ENCODE data around the gene SLCO2A1. TPM values are rescaled to one million over a fixed set of nuclear protein-coding genes. Genes with fewer than 3 reads are reported as not detected.

The SLCO2A1 gene
- total and polyA plus RNA-seq, 2 experiments from 2014 or later: 0.31 to 1.0 TPM

GRCh38 chr3:133948131-133948810 lies 81.5 kb downstream of the SLCO2A1 start:
- no peaks in the 10 kb centered on the region for H4K20me1 ChIP-seq (replicated peaks; ENCODE audit: insufficient read depth)
- H3K27me3 Mint-ChIP-seq (ENCODE audit: insufficient read depth, low read depth, poor library complexity): peaks cover 3% of the 10 kb centered on the region
- peaks cover 9% of the 10 kb centered on the region for H3K4me1 Mint-ChIP-seq

GRCh38 chr3:133945381-133946095 lies 84.2 kb downstream of the SLCO2A1 start:
- H3K9me3 Mint-ChIP-seq: no peaks in the 10 kb centered on the region; the same call in 2 of the 3 replicates
- Histone ChIP-seq H3K27ac (ENCODE audit: low read depth) (no peak overlapping the region), H3F3A (replicated peaks; ENCODE audit: low read depth) (no peaks in the 10 kb centered on the region), H3K27me3 (ENCODE audit: insufficient read depth) (no peaks in the 10 kb centered on the region), H3K4me1 (ENCODE audit: insufficient read depth) (no peaks in the 10 kb centered on the region), H4K20me1 (replicated peaks; ENCODE audit: insufficient read depth) (no peaks in the 10 kb centered on the region), H2AFZ (no peak overlapping the region), H3K9me2 (ENCODE audit: insufficient read depth) (peaks cover 4% of the 10 kb centered on the region; the same call in 1 of the 2 replicates), H3K36me3 (ENCODE audit: insufficient read depth) (no peaks in the 10 kb centered on the region), H3K4me3 (no peak overlapping the region), H3K79me2 (replicated peaks; ENCODE audit: insufficient read depth) (no peaks in the 10 kb centered on the region), H3K4me2 (no peak overlapping the region)
- no peak overlapping the region for H3K4me3 Mint-ChIP-seq
- peaks cover 2% of the 10 kb centered on the region for H3K27me3 Mint-ChIP-seq (ENCODE audit: insufficient read depth, low read depth, poor library complexity)
- ATAC-seq (no peak), DNase-seq (ENCODE audit: low spot score) (no peak)
- peaks cover 17% of the 10 kb centered on the region for H3K4me1 Mint-ChIP-seq
- no peak overlapping the region for H3K27ac Mint-ChIP-seq
- H3K36me3 Mint-ChIP-seq (ENCODE audit: low read depth): no peaks in the 10 kb centered on the region; the same call in 2 of the 3 replicates
- no peak for TF ChIP-seq REST (IDR thresholded peaks at IDR 0.05; ENCODE audit: unreplicated experiment)
- no peak for TF ChIP-seq ZNF331 (CRISPR knock-in tag; IDR thresholded peaks at IDR 0.05; ENCODE audit: low read depth)
- no peak for TF ChIP-seq POLR2AphosphoS5 (IDR thresholded peaks at IDR 0.05; ENCODE audit: low read depth)
- no peak for TF ChIP-seq ETS1 (IDR thresholded peaks at IDR 0.05)

More at GRCh38 chr3:133948131-133948810, 81.5 kb downstream of the SLCO2A1 start:
- H3K27ac Mint-ChIP-seq: no peak overlapping the region
- TF ChIP-seq CREB1 (CRISPR knock-in tag; IDR thresholded peaks at IDR 0.05; ENCODE audit: low read depth): no peak
- no peak for TF ChIP-seq ZNF331 (CRISPR knock-in tag; IDR thresholded peaks at IDR 0.05; ENCODE audit: low read depth)
- TF ChIP-seq ZNF114 (CRISPR knock-in tag; IDR thresholded peaks at IDR 0.05): no peak
- TF ChIP-seq REST (IDR thresholded peaks at IDR 0.05; ENCODE audit: unreplicated experiment): no peak
- no peaks in the 10 kb centered on the region for H3F3A ChIP-seq (replicated peaks; ENCODE audit: low read depth)
- H2AFZ ChIP-seq: no peak overlapping the region
- ATAC-seq: no peak
- no peak overlapping the region for H3K4me3 Mint-ChIP-seq
- no peaks in the 10 kb centered on the region for H3K36me3 ChIP-seq (ENCODE audit: insufficient read depth)
- H3K79me2 ChIP-seq (replicated peaks; ENCODE audit: insufficient read depth): no peaks in the 10 kb centered on the region
- peaks cover 2% of the 10 kb centered on the region; the same call in 2 of the 3 replicates for H3K9me3 Mint-ChIP-seq
- peaks cover 8% of the 10 kb centered on the region; the same call in 1 of the 2 replicates for H3K9me2 ChIP-seq (ENCODE audit: insufficient read depth)
- DNase-seq (ENCODE audit: low spot score): no peak
- no peak overlapping the region for H3K27ac ChIP-seq (ENCODE audit: low read depth)
- H3K4me2 ChIP-seq: no peak overlapping the region
- no peaks in the 10 kb centered on the region for H3K4me1 ChIP-seq (ENCODE audit: insufficient read depth)
- no peaks in the 10 kb centered on the region; the same call in 2 of the 3 replicates for H3K36me3 Mint-ChIP-seq (ENCODE audit: low read depth)
- no peak overlapping the region for H3K4me3 ChIP-seq
- H3K27me3 ChIP-seq (ENCODE audit: insufficient read depth): no peaks in the 10 kb centered on the region

Data from GM23338 (cell line).